K562 (cell line): Measurements from ENCODE around the gene BAG5. TPM values are rescaled to one million over a fixed set of nuclear protein-coding genes. Genes with fewer than 3 reads are reported as not detected.
A peak's percentile ranks its signal among the peaks of the same experiment; 100 is the strongest.

Experiments used
- ATAC-seq: fragments of 200-7000 bp; cut with Tn5 transposase; 3 replicates; pipeline ENCODE4 v1.9.1; 2020; ENCODE audit warnings: moderate library complexity
- BruUV-seq: library from RNA; stranded (reverse); fragments of 400-500 nt; replicated peaks from 2 replicates; lab custom pipeline; 2021; lab: Mats Ljungman, UMichigan
- CTCF ChIA-PET: fragments of 300-600 bp; formaldehyde crosslinking; extraction: SDS; loops from one replicate; lab custom pipeline; 2021; ENCODE audit warnings: low intra/inter-chr PET ratio; lab: Yijun Ruan, JAX
- POLR2A ChIA-PET: fragments of 300-600, 350-650 bp; sonication (Branson Sonifier 250); formaldehyde crosslinking; extraction: SDS; loops from one replicate; lab custom pipeline; 2021; ENCODE audit warnings: antibody characterized with exemption, inconsistent platforms; lab: Yijun Ruan, JAX
- DNase-seq, 4 experiments: peaks; one replicate each; pipeline versions ENCODE4 v3.0.0 to v3.0.0-alpha.2; 2011 to 2018; ENCODE audit warnings: low spot score in 3 of 4, mixed read lengths in 3 of 4; ENCODE audit errors: extremely low read depth in 1 of 4
- FAIRE-seq: peaks from 2 replicates; lab custom pipeline; 2011; peaks lifted over from hg19 to GRCh38; lab: Jason Lieb, UNC
- H2AFZ ChIP-seq: 2 replicates; pipeline ENCODE4 v1.6.0; 2011; ENCODE audit warnings: low read depth, low read length, control low read depth, inconsistent platforms
- H3K27ac ChIP-seq: fragments of 200-600 bp; 3 replicates; pipeline ENCODE4 v1.8.0; 2011; ENCODE audit warnings: low read depth, mild to moderate bottlenecking, control low read depth, inconsistent platforms, low read length, moderate library complexity, mixed read lengths; ENCODE audit errors: extremely low read depth
- H3K27me3 ChIP-seq, 2 experiments: fragments of 300-600 bp in 1 of 2; 2 replicates in 1 of 2; 3 replicates in 1 of 2; pipeline versions ENCODE4 v1.6.0 to v1.8.0; 2011; ENCODE audit warnings: inconsistent platforms in 2 of 2, low read length in 2 of 2, mild to moderate bottlenecking in 1 of 2, mixed read lengths in 1 of 2, moderate library complexity in 1 of 2; ENCODE audit not compliant: control insufficient read depth in 2 of 2, insufficient read depth in 2 of 2
- H3K36me3 ChIP-seq: fragments of 300-600 bp; 3 replicates; pipeline ENCODE4 v1.8.0; 2011; ENCODE audit warnings: mild to moderate bottlenecking, low read length, inconsistent platforms; ENCODE audit not compliant: control insufficient read depth, insufficient read depth
- H3K4me1 ChIP-seq, 2 experiments: fragments of 200-600 bp in 1 of 2; replicated peaks in 1 of 2; 2 replicates in 1 of 2; 3 replicates in 1 of 2; pipeline versions ENCODE4 v1.5.1 to v1.8.0; 2011; ENCODE audit warnings: inconsistent platforms in 2 of 2, low read length in 2 of 2, mild to moderate bottlenecking in 1 of 2, mixed read lengths in 1 of 2, moderate library complexity in 1 of 2; ENCODE audit not compliant: control insufficient read depth in 2 of 2, insufficient read depth in 2 of 2
- H3K4me2 ChIP-seq: 2 replicates; pipeline ENCODE4 v1.6.1; 2011; ENCODE audit warnings: low read length, control low read depth, inconsistent platforms, mixed read lengths; ENCODE audit not compliant: insufficient read depth
- H3K4me3 ChIP-seq: fragments of 200-600 bp; sonication (generic), shearing (Covaris generic); 2 replicates; pipeline ENCODE4 v1.5.1; 2016; ENCODE audit warnings: control low read depth, inconsistent platforms
- H3K79me2 ChIP-seq: fragments of 200-600 bp; 3 replicates; pipeline ENCODE4 v1.8.0; 2011; ENCODE audit warnings: low read length, inconsistent platforms; ENCODE audit not compliant: control insufficient read depth, insufficient read depth
- H3K9ac ChIP-seq, 2 experiments: 2 replicates each; pipeline versions ENCODE4 v1.6.0 to v1.6.1; 2011; ENCODE audit warnings: low read depth in 2 of 2, low read length in 2 of 2, control low read depth in 1 of 2, inconsistent platforms in 1 of 2, mild to moderate bottlenecking in 1 of 2, mixed read lengths in 1 of 2; ENCODE audit not compliant: insufficient read depth in 1 of 2
- H3K9me1 ChIP-seq: one replicate; pipeline ENCODE4 v1.6.0; 2011; ENCODE audit warnings: inconsistent platforms, mild to moderate bottlenecking, low read length, moderate library complexity; ENCODE audit not compliant: control insufficient read depth, insufficient read depth
- H3K9me3 ChIP-seq: replicated peaks from 2 replicates; pipeline ENCODE4 v1.5.1; 2011; ENCODE audit warnings: low read depth, low read length, inconsistent platforms; ENCODE audit not compliant: control insufficient read depth, insufficient read depth
- H4K20me1 ChIP-seq: replicated peaks from 2 replicates; pipeline ENCODE4 v1.6.1; 2011; ENCODE audit warnings: low read length, inconsistent platforms, mixed read lengths; ENCODE audit not compliant: control insufficient read depth, insufficient read depth
- CHD7 ChIP-seq: fragments of 200-600 bp; sonication (generic); IDR thresholded peaks from one replicate; pipeline ENCODE4 v1.6.1; 2012; ENCODE audit warnings: mild to moderate bottlenecking, low read depth, low read length, inconsistent platforms
- HDAC3 ChIP-seq: fragments of 450-650 bp; IDR thresholded peaks from 2 replicates; pipeline ENCODE4 v1.6.1; 2018; ENCODE audit warnings: borderline replicate concordance, mild to moderate bottlenecking, moderate library complexity; ENCODE audit not compliant: partially characterized antibody
- HMG20A ChIP-seq: fragments of 450-650 bp; formaldehyde crosslinking; conservative IDR thresholded peaks from 2 replicates; pipeline ENCODE4 v1.4.0; 2020; ENCODE audit warnings: mild to moderate bottlenecking, mixed read lengths
- HNRNPL ChIP-seq: fragments of 200-400 bp; formaldehyde crosslinking; IDR thresholded peaks from 2 replicates; pipeline ENCODE4 v1.6.1; 2017; ENCODE audit warnings: low read depth, mild to moderate bottlenecking, low read length
- POLR2A ChIP-seq: fragments of 450-650 bp; conservative IDR thresholded peaks from 2 replicates; pipeline ENCODE4 v1.6.1; 2016
- POLR2G ChIP-seq: fragments of 200-400 bp; formaldehyde crosslinking; IDR thresholded peaks from 2 replicates; pipeline ENCODE4 v1.6.1; 2017; ENCODE audit warnings: low read depth, mild to moderate bottlenecking, antibody characterized with exemption, low read length, moderate library complexity
- STAT5B ChIP-seq: fragments of 250-450 bp; sonication (Bioruptor Pico); IDR thresholded peaks from 2 replicates; pipeline ENCODE4 v1.8.0; 2021; ENCODE audit warnings: mild to moderate bottlenecking, inconsistent platforms
- ZNF398 ChIP-seq: fragments of 250-450 bp; sonication (Bioruptor Pico); IDR thresholded peaks from 2 replicates; pipeline ENCODE4 v1.8.0; 2021; ENCODE audit warnings: moderate library complexity, mild to moderate bottlenecking, inconsistent platforms
- WGBS: fragments of 100-300 bp; shearing (Covaris generic); methylation state at CpG from one replicate; pipeline ENCODE4 v1.1.6; 2016; ENCODE audit warnings: low coverage, mixed read lengths; ENCODE audit not compliant: insufficient coverage; ENCODE audit errors: missing lambda C conversion rate; 5-methylcytosine and 5-hydroxymethylcytosine counted together
- in situ Hi-C: fragments of 300-500 bp; cut with MboI; formaldehyde crosslinking; loops from 4 replicates; pipeline ENCODE4 v1.15.0; 2018; ENCODE audit warnings: inconsistent platforms, mixed read lengths
- intact Hi-C: fragments of 100-400 bp; cut with micrococcal nuclease; formaldehyde crosslinking; loops from 2 replicates; pipeline ENCODE4 v1.14.2; 2022
- polyA plus RNA-seq, 8 experiments: library from polyadenylated mRNA; depleted of rRNA in 4 of 8; stranded (reverse) in 5 of 8; unstranded in 3 of 8; fragments of >200 nt; fragmentation: Nextera tagmentation in 2 of 8; fragmentation: Illumina TruSeq in 1 of 8; extraction: Ambion mirVana in 2 of 8; extraction: Trizol in 1 of 8; gene quantifications; 2 replicates each; pipeline versions ENCODE4 v1.2.1 to v1.2.3, GENCODE V29; 2011 to 2014; ENCODE audit warnings: inconsistent platforms in 1 of 8, missing spikeins in 1 of 8
- total RNA-seq, 7 experiments: library from RNA; depleted of rRNA in 6 of 7; stranded (reverse); fragments of >200 nt in 6 of 7; fragmentation: Illumina TruSeq in 2 of 7; extraction: Trizol in 2 of 7; gene quantifications; 2 replicates each; pipeline versions ENCODE4 v1.2.1 to v1.2.3, GENCODE V29; 2011 to 2021; ENCODE audit warnings: low replicate concordance in 1 of 7

The BAG5 gene
- total and polyA plus RNA-seq, 9 of the 15 experiments (the other 6 are each of a cell fraction or from before 2014, with no cell fraction given): 7.9 to 21.4 (median 13.2) TPM

GRCh38 chr14:103538291-103539055 is 24.0 kb downstream of the BAG5 start:
- H3K27me3 ChIP-seq: no peaks in the 10 kb centered on the region
- no peak overlapping the region for H3K27ac ChIP-seq
- peaks cover 23% of the 10 kb centered on the region; the same call in 1 of the 3 replicates for H3K36me3 ChIP-seq
- H4K20me1 ChIP-seq: no peaks in the 10 kb centered on the region
- no peak overlapping the region for H3K4me2 ChIP-seq
- intact Hi-C loops (no loop called here), in situ Hi-C loops (loop anchor here (10.0 kb wide), 1 partner anchor 454 kb away; the partner anchor contains the start of gene LBHD2)
- BruUV-seq: no TSS peak
- FAIRE-seq (no peak), ATAC-seq (no peak), DNase-seq (no peak)
- H3K79me2 ChIP-seq: no peaks in the 10 kb centered on the region
- 61% methylated on average over 27 of the region's 30 CpGs for WGBS
- POLR2A ChIA-PET: interaction anchor here (0.6 to 1.6 kb wide), 5 partner anchors 9 to 202 kb away, joined by 3 to 7 read pairs (median 3); partner anchors contain the start of gene TRMT61A
- H3K9me1 ChIP-seq: no peaks in the 10 kb centered on the region
- no peak overlapping the region for H2AFZ ChIP-seq
- H3K9me3 ChIP-seq: no peaks in the 10 kb centered on the region
- CTCF ChIA-PET: no interaction called here
- H3K4me3 ChIP-seq: no peak overlapping the region
- H3K4me1 ChIP-seq: peaks cover 0 to 86% of the 10 kb centered on the region in 2 experiments; a peak in 2 of 5 replicates
- peak overlapping the region in 1 of 2 experiments; percentile 45; a peak in 1 of 4 replicates for H3K9ac ChIP-seq
- TF ChIP-seq POLR2A: 0 out of 2 replicates have a peak, but pooled peaks have one; percentile 17
- TF ChIP-seq STAT5B (CRISPR knock-in tag): no peak
- no peak for TF ChIP-seq ZNF398 (CRISPR knock-in tag)
- no peak for TF ChIP-seq CHD7
- peak; percentile 72 for TF ChIP-seq POLR2G
- TF ChIP-seq HNRNPL: peak; percentile 54; the same call in 1 of the 2 replicates
- no peak for TF ChIP-seq HDAC3
- TF ChIP-seq HMG20A (CRISPR knock-in tag): no peak
